DMS79 treated with DMSO at 0.1 percent for 48 hours (cell line): Measurements from ENCODE around the gene PLD1.

ENCODE experiments used
- DNase-seq: peaks from one replicate; lab custom pipeline; 2025; lab: John Stamatoyannopoulos, UW

PLD1 gene

GRCh38 chr3:171836855-171837254 is 26.6 kb upstream of the PLD1 start:
- no peak for DNase-seq

GRCh38 chr3:171835613-171836012 is 25.3 kb upstream of the PLD1 start:
- DNase-seq = no peak

- DNase-seq = no peak
These were observed 24.8 kb upstream of the PLD1 start for GRCh38 chr3:171835116-171835515.

DNA sequence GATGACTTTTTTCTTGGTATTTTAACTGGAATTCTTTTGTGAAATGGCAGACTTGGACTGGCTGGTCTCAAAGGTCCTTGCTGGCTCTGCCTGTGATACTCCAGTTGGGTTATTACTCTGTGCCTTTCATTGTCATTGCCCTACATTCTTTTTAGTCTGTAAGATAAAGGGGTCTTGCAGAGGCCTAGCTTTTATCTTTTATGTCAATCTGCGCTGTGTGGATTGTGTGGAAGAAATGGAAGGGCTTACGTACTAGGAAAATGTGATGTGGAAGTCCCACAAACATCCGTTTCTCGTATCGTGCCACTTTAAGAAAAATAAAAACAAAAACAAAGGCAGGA is 24.1 kb upstream of the PLD1 start:
- DNase-seq = no peak

- DNase-seq = peak; percentile 20
These were observed 23.6 kb upstream of the PLD1 start for GRCh38 chr3:171833789-171834460.

DNA sequence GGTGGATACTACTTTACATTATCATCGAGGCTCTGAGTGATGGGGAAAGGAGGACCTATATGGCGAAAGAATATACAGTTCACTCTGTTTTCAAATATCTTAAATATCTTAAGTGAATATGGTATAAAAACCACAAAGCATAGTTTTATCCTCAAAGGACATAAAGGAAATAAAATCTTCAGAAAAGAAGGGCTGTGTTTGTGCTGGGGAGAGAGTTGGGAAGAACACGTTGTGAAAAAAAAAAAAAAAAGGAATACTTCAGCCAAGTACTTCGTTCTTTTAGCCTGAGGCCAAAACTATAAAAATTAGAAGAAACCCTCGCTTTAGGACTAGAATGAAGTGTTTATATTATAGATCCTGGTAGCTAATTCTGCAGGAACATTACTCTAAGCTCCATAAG is 22.7 kb upstream of the PLD1 start:
- no peak for DNase-seq

DNA sequence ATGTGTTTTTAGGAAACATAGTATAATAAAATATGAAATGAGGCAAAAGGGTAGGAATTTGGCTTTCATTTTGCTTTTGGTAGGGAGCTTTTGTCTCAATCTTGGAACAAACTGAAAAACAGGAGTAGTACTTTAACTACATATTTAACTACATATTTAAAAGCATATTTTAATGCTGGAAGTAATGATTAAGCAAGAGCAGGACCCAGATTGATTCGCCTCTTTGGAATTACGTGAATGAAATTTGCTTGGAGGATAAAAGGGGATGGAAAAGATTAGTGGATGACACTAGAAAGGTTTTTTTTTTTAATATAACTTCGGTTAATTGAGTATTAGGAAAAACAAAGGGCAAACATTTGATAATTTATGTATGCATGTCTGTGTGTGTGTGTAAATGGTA is 21.7 kb upstream of the PLD1 start:
- no peak for DNase-seq

DNA sequence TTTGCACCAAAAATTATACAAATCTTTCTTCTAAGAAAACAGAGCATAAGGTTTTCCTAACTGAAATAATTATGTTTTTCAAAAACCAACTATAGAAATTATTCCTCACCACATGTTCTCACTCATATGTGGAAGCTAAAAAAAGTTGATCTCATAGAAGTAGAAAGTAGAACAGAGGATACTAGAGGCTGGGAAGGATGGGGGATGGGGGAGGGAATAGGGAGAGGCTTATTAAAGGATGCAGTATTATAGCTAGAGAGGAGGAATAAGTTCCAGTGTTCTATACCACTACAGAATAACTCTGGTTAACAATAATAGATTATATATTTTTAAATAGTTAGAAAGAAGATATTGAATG is 20.2 kb upstream of the PLD1 start:
- no peak for DNase-seq

DNA sequence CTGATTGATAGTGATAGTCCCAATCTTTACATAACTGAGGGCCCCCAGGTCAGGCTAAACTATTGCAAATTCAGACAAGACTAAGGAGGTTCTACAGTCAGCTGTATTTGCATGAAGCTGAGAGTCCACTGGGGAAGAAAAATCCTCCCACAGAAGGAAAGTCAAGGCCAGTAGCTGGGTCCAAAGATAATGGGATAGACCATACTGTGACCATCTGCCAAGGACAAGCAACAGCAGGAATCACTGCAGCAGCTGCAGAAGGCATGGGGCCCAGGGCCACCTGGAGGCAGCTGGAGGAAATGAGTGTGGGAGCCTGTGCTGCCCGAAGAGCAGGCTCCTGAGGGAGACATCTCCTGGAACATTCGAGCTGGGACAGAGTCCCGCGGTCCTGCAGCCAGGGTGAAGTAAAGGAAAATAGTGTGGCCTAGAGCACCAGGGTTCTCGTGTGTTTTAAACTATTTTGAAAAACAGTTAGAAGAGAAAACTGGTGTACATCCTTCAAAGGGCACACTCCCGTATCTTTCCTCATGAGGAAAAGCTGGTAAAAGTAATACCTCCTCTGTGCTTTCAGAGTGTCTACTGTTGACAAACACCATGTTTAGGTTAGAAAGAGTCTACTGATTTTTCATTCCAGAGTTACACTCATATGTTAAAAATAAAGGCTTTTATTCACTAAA is 19.7 kb upstream of the PLD1 start:
- DNase-seq = no peak

- no peak for DNase-seq
These were observed 18.9 kb upstream of the PLD1 start for GRCh38 chr3:171828902-171829770.

- no peak for DNase-seq
These were observed 17.7 kb upstream of the PLD1 start for GRCh38 chr3:171827836-171828458.

DNA sequence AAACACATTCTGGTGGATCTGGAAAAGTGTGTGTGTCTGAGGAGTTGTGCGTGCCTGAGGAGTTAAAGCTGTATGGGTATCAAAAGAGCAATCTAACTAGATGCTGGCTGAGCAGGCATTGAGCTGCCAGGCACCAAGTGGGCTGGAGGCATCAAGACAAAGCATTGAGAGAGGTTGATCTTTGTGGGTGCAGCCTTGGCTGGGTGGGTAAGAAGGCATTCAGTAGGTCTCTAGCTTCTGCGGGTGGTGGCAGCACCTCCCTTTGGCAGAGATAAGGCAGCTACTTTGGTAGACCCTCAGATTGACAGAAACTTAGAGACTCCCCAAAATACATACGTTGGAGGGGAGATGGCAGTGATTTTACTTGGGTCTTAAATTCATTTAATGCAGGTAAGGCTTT is 17.1 kb upstream of the PLD1 start:
- no peak for DNase-seq

DNA sequence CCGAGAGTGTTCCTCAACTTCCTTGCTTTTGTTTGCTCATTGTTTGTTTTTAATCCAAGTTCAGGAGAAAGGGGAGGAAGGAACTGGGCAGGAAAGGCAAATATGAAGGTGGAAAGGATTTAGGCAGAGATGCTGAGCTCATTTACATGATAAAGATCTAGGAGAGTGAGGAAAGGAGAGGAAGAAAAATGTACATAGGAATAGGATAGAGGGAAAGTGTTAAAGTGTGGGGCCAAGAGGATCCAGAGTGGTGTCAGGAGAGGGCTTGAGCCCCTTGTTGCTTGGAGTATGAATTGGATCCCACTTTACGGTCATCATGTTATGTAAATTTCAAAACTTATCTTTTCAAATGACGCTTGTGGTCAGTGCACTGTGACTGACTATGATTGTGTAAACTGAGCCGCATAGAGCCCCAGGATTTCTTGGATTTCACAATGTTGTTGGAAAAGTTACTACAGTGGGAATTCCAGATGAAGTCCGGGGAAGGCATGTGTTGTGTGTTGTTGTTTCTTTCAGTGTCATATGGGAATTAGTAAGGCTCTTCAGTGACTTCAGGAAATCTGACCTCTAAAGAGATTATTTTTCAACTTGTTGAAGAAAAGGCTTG is 15.0 kb upstream of the PLD1 start:
- no peak for DNase-seq

DNA sequence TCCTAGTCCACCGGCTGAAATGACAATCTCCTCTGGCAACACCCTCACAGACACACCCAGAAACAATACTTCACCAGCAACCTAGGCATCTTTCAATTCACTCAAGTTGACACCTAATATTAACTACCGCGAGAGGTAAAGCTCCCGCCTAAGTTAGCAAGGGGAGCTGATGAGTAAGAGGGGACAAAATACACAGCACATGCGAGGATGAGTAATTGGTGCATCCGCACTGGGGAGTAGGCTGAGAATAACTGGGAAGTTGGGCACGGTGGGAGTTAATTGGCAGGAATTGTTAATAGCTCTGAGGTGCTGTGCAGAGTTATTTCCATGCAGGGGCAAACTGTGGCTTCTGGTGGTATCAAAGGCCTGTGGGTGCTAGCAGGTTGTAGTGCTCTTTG is 14.5 kb upstream of the PLD1 start:
- DNase-seq = no peak

DNA sequence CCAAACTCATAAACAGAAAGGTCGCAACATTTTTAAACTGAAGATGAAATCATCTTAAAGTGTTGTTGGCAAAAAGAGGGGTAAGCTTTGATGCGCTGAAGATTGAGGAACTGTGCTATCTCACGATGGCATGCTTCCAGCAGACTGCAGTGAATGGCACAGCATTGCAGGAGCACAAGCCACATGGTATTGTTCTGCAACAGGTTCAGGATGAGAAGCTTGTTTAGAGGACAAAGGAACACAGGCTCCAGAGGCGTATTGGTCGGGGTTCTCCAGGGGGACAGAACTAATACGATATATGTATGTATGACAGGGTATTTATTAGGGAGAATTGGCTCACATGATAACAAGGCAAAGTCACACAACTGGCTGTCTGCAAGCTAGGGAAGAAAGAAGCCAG is 13.8 kb upstream of the PLD1 start:
- DNase-seq = no peak

DNA sequence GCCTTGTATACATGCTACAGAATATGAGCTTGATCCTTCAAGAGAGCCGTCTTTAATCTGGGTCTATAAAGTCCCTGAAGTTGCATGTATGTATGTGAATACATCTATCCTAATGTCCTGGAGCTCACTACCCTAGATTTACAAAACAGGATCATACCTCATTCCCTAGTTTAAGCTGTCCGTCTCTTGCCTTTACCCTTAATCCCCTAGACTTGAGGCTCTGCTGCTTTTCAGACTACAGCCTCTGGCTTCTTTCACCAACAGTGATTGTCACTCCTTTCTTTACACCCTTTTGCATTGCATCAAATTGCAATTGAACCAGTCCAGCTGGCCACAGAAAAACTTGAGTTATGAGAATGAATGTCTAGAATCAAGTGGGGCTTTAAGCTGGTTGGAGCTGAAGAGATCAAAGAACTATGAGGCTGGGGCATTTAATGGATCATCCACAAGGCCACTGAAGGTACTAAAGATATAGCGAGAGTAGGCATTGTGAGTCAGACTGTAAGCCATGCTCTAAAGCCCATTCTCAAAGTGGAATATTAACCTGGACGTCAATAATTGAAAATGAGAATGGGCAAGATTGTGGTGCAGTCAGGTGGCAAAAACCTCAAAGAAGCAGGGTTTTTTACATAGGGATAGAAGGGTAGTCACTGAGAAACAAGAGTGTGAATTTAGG is 12.3 kb upstream of the PLD1 start:
- no peak for DNase-seq

DNA sequence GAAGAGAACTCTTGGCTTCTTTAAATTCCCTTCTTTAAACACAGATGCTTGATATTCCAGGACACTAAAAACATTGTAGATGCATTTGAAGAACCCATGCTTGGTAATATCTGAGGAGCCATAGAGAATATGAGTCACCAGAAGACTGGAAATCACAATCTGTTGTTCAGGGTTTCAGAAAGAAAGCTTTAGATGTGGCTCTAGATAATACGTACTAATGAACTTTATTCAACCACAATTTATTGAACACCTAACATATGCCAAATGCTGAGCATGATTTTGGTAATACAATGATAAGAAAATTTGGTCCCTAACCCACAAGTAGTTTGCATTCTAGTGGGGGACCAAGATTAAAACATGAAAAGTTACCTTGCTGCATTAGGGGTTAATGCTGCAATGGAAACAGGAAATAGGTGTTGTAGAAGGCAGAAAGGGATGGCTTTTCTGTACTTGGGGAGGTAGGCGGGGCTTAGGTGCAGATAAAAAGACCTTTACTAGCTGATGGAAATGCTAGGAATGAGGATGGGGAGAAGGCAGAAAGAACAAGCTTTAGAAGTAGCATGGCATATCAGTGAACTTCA is 11.6 kb upstream of the PLD1 start:
- DNase-seq = no peak

GRCh38 chr3:171821044-171821443 is 10.8 kb upstream of the PLD1 start:
- DNase-seq = no peak

DNA sequence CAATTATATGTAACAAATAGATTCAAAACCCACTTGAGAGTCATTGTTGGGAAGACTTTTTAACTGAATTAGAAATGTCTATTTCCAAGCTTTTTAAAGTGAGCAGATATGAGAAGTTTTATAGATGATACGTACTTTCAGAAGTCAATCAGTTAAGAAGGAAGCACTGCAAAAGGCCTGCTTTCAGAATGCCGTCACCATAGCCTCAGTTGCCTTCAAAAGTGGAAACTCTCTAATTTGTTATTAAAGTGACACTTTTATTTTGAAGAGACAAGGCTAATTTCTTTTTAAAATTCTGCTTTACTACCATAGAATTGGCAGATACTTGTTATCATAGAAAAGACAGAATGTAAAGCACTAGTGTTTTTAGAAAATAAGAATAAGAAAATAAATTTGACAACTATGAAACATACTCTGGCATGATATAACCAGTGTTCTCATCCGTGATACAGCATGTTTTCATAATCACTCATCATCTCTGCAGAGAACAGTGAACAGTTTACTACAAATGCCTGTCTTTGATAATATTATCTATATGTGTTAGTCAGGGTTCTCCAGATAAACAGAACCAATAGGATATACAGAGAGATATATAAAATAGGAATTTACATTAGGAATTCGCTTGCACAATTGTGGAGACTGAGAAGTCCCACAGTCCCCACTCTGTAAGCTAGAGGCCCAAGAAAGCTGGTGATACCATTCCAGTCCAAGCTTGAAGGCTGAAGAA is 7.0 kb upstream of the PLD1 start:
- no peak for DNase-seq

GRCh38 chr3:171815973-171816595 is 5.8 kb upstream of the PLD1 start:
- DNase-seq = no peak
